OCI-LY1 (cell line): Measurements from ENCODE around the gene IWS1.

ENCODE experiments used
- H2AFZ ChIP-seq: fragments of 200-600 bp; sonication (generic), shearing (Covaris generic); 2 replicates; pipeline ENCODE4 v1.6.0; 2014; ENCODE audit warnings: antibody characterized with exemption, mild to moderate bottlenecking, low read length
- H3F3A ChIP-seq: fragments of 200-600 bp; sonication (generic), shearing (Covaris generic); 2 replicates; pipeline ENCODE4 v1.6.0; 2014; ENCODE audit warnings: mild to moderate bottlenecking, antibody characterized with exemption, low read length, moderate library complexity; ENCODE audit not compliant: insufficient read depth
- H3K27ac ChIP-seq: fragments of 200-600 bp; sonication (generic); 2 replicates; pipeline ENCODE4 v1.5.1; 2014; ENCODE audit warnings: low read length, mixed run types, mild to moderate bottlenecking, low read depth; ENCODE audit not compliant: poor library complexity, severe bottlenecking
- H3K27me3 ChIP-seq: fragments of 200-600 bp; sonication (generic); 2 replicates; pipeline ENCODE4 v1.6.0; 2014; ENCODE audit warnings: antibody characterized with exemption, mild to moderate bottlenecking, low read length, moderate library complexity; ENCODE audit not compliant: insufficient read depth
- H3K36me3 ChIP-seq: fragments of 200-600 bp; sonication (generic); 2 replicates; pipeline ENCODE4 v1.6.1; 2014; ENCODE audit warnings: mild to moderate bottlenecking, antibody characterized with exemption, low read length, moderate library complexity, mixed read lengths; ENCODE audit not compliant: insufficient read depth
- H3K4me1 ChIP-seq: fragments of 200-600 bp; sonication (generic); 2 replicates; pipeline ENCODE4 v1.5.1; 2014; ENCODE audit warnings: mild to moderate bottlenecking, low read length, moderate library complexity; ENCODE audit not compliant: insufficient read depth, severe bottlenecking
- H3K4me2 ChIP-seq: fragments of 200-600 bp; sonication (generic), shearing (Covaris generic); 2 replicates; pipeline ENCODE4 v1.6.1; 2014; ENCODE audit warnings: low read length
- H3K4me3 ChIP-seq: fragments of 200-600 bp; sonication (generic); 2 replicates; pipeline ENCODE4 v1.5.1; 2014; ENCODE audit warnings: low read length, low read depth, mild to moderate bottlenecking, mixed read lengths; ENCODE audit not compliant: poor library complexity, severe bottlenecking
- H3K79me2 ChIP-seq: fragments of 200-600 bp; shearing (Covaris generic); 2 replicates; pipeline ENCODE4 v1.6.1; 2016; ENCODE audit warnings: mixed run types, low read length, mixed read lengths; ENCODE audit not compliant: insufficient read depth
- H3K9ac ChIP-seq: fragments of 200-600 bp; sonication (generic), shearing (Covaris generic); 2 replicates; pipeline ENCODE4 v1.6.1; 2014; ENCODE audit warnings: mild to moderate bottlenecking, low read length, mixed read lengths
- H3K9me2 ChIP-seq: fragments of 200-600 bp; sonication (generic), shearing (Covaris generic); 2 replicates; pipeline ENCODE4 v1.6.1; 2014; ENCODE audit warnings: low read depth, mild to moderate bottlenecking, low read length, mixed read lengths
- H3K9me3 ChIP-seq: fragments of 200-600 bp; shearing (Covaris generic); 2 replicates; pipeline ENCODE4 v1.6.1; 2014; ENCODE audit warnings: low read length, mixed read lengths
- H4K20me1 ChIP-seq: fragments of 200-600 bp; sonication (generic), shearing (Covaris generic); 2 replicates; pipeline ENCODE4 v1.6.0; 2016; ENCODE audit warnings: mild to moderate bottlenecking, low read length; ENCODE audit not compliant: insufficient read depth
- CTCF ChIP-seq: fragments of 200-600 bp; sonication (generic), shearing (Covaris generic); IDR thresholded peaks from 2 replicates; pipeline ENCODE4 v1.5.1; 2017; ENCODE audit warnings: mild to moderate bottlenecking, antibody characterized with exemption, low read length, moderate library complexity, mixed read lengths
- EZH2 ChIP-seq: fragments of 200-600 bp; sonication (generic), shearing (Covaris generic); IDR thresholded peaks from 2 replicates; pipeline ENCODE4 v1.8.0; 2017; ENCODE audit warnings: borderline replicate concordance, mixed run types, mild to moderate bottlenecking, antibody characterized with exemption, low read length, moderate library complexity, mixed read lengths

IWS1 gene

GRCh38 chr2:127510073-127510472 is 16.2 kb downstream of the IWS1 start:
- Histone ChIP-seq H3K9me2 (no peaks in the 10 kb centered on the region), H3K9me3 (no peaks in the 10 kb centered on the region), H3K36me3 (peaks cover 48% of the 10 kb centered on the region), H3K4me2 (no peak overlapping the region), H3K9ac (no peak overlapping the region), H3K27ac (no peak overlapping the region), H3F3A (no peaks in the 10 kb centered on the region), H3K4me1 (no peaks in the 10 kb centered on the region), H3K4me3 (no peak overlapping the region), H4K20me1 (peaks cover 6% of the 10 kb centered on the region; the same call in 1 of the 2 replicates), H2AFZ (no peak overlapping the region), H3K27me3 (no peaks in the 10 kb centered on the region), H3K79me2 (peaks cover 68% of the 10 kb centered on the region)
- no peak for TF ChIP-seq EZH2
- no peak for TF ChIP-seq CTCF

- no peaks in the 10 kb centered on the region for H3K27me3 ChIP-seq
- peaks cover 6% of the 10 kb centered on the region; the same call in 1 of the 2 replicates for H4K20me1 ChIP-seq
- H3K4me1 ChIP-seq: no peaks in the 10 kb centered on the region
- H3K9me3 ChIP-seq: no peaks in the 10 kb centered on the region
- no peak overlapping the region for H3K4me3 ChIP-seq
- TF ChIP-seq CTCF (no peak), EZH2 (no peak)
- H2AFZ ChIP-seq: no peak overlapping the region
- no peak overlapping the region for H3K4me2 ChIP-seq
- H3K9me2 ChIP-seq: no peaks in the 10 kb centered on the region
- H3K36me3 ChIP-seq: peaks cover 50% of the 10 kb centered on the region
- H3K27ac ChIP-seq: no peak overlapping the region
- H3F3A ChIP-seq: no peaks in the 10 kb centered on the region
- no peak overlapping the region for H3K9ac ChIP-seq
- peaks cover 66% of the 10 kb centered on the region for H3K79me2 ChIP-seq
These were observed 17.7 kb downstream of the IWS1 start for GRCh38 chr2:127508631-127509034.

DNA sequence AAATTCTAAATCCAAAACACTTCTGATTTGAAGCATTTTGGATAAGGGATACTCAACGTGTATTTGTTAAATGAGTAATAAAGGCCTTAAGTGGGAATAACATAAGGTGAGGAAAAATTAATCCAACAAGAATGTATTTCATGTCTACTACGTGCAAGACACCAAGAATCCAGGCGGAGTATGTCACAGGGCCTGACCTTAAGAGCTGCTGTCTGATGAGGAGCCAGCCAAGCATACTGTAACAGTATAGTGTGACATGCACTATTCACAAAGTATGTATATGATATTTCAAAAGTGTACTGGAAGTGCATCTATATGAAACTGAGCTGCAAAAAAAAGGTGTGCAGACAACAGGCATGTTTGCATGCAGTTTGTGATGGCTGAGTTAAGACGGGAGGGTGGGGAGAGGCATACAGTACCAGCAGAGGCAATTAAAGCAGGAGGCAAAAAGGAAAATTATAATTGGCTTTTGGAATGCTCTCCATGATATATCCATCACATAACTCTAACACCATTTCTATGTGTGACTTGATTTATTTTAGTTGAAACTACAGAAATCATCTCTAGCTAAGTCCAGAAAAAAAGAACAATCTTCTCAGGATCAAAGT is 18.2 kb downstream of the IWS1 start:
- no peak overlapping the region for H3K9ac ChIP-seq
- no peaks in the 10 kb centered on the region for H3F3A ChIP-seq
- H3K27me3 ChIP-seq: no peaks in the 10 kb centered on the region
- no peak overlapping the region for H2AFZ ChIP-seq
- peaks cover 49% of the 10 kb centered on the region for H3K36me3 ChIP-seq
- TF ChIP-seq CTCF (no peak), EZH2 (no peak)
- no peaks in the 10 kb centered on the region for H3K4me1 ChIP-seq
- H4K20me1 ChIP-seq: peaks cover 6% of the 10 kb centered on the region; the same call in 1 of the 2 replicates
- H3K79me2 ChIP-seq: peaks cover 63% of the 10 kb centered on the region
- H3K9me2 ChIP-seq: no peaks in the 10 kb centered on the region
- no peak overlapping the region for H3K4me3 ChIP-seq
- no peaks in the 10 kb centered on the region for H3K9me3 ChIP-seq
- H3K27ac ChIP-seq: no peak overlapping the region
- H3K4me2 ChIP-seq: no peak overlapping the region
